Ishikawa (cell line): ENCODE measurements around the gene NCK1.

ENCODE experiments used
- CEBPB ChIP-seq: IDR thresholded peaks from 2 replicates; pipeline ENCODE4 v1.6.1; 2012
- CREB1 ChIP-seq: IDR thresholded peaks from 2 replicates; pipeline ENCODE4 v1.6.1; 2012; ENCODE audit warnings: low read depth
- EGR1 ChIP-seq: IDR thresholded peaks from 2 replicates; pipeline ENCODE4 v1.6.1; 2012
- EP300 ChIP-seq: IDR thresholded peaks from 2 replicates; pipeline ENCODE4 v1.6.1; 2012; ENCODE audit warnings: borderline replicate concordance
- FOXM1 ChIP-seq: IDR thresholded peaks from 2 replicates; pipeline ENCODE4 v1.6.1; 2012; ENCODE audit warnings: low read depth, borderline replicate concordance
- NFIC ChIP-seq: IDR thresholded peaks from 2 replicates; pipeline ENCODE4 v1.6.1; 2012
- RAD21 ChIP-seq: IDR thresholded peaks from 2 replicates; pipeline ENCODE4 v1.6.1; 2012; ENCODE audit warnings: low read depth
- REST ChIP-seq: IDR thresholded peaks from 2 replicates; pipeline ENCODE4 v1.6.1; 2012; ENCODE audit warnings: low read depth, mild to moderate bottlenecking
- TAF1 ChIP-seq: IDR thresholded peaks from 2 replicates; pipeline ENCODE4 v1.6.1; 2012; ENCODE audit warnings: low read depth, mild to moderate bottlenecking
- TCF12 ChIP-seq: IDR thresholded peaks from 2 replicates; pipeline ENCODE4 v1.6.1; 2012; ENCODE audit warnings: low read depth
- TEAD4 ChIP-seq: IDR thresholded peaks from 2 replicates; pipeline ENCODE4 v1.6.1; 2012
- YY1 ChIP-seq: IDR thresholded peaks from 2 replicates; pipeline ENCODE4 v1.6.1; 2012; ENCODE audit warnings: low read depth
- ZBTB7A ChIP-seq: IDR thresholded peaks from 2 replicates; pipeline ENCODE4 v1.6.1; 2012; ENCODE audit warnings: low read depth
- TF ChIP-seq, protein P1 (sequence below): IDR thresholded peaks from 2 replicates; pipeline ENCODE4 v1.6.1; 2012
- TF ChIP-seq, protein P2 (sequence below): IDR thresholded peaks from 2 replicates; pipeline ENCODE4 v1.6.1; 2012

Gene NCK1

GRCh38 chr3:136860541-136860940 lies 1.5 kb upstream of the NCK1 start:
- TF ChIP-seq TEAD4 (no peak), TAF1 (no peak), YY1 (no peak), EP300 (no peak)

DNA sequence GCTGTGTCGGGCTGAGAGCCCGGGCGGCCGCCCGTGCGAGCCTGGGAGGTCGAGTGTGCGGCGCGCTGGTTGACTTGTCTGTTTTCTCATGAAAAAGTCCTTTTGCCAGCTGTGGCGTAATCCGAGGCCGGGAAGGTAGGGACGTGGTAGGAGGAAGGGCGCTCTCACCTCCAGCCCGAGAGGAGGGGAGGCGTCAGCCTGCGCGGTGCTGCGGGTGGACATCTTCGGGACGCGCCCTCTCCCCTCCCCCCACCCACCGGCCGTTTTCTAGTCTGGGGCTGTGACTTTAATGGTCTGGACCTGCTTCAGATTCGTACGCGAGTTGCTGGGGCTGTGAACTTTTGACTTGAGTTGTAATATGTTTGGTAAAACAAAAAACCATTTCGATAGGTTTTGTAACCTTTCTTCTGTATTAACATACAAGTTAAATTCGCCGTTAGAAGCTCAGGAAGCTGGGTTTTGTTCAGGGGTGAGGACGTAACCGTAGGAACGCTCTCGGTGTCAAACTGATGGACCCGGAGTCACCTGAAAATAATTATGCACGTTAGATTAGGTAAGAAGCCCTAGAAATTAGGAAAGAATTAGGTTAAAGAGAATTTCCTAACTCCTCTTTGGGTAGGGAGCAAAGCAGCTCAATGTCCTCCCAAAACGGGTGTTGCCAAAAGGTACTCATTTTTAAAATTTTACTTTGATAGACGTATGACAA lies 762 bp downstream of the NCK1 start:
- no peak for TF ChIP-seq RAD21
- TF ChIP-seq CEBPB: peak; percentile 58; the same call in 1 of the 2 replicates
- peak; percentile 29; the same call in 1 of the 2 replicates for TF ChIP-seq YY1
- no peak for TF ChIP-seq CREB1

DNA sequence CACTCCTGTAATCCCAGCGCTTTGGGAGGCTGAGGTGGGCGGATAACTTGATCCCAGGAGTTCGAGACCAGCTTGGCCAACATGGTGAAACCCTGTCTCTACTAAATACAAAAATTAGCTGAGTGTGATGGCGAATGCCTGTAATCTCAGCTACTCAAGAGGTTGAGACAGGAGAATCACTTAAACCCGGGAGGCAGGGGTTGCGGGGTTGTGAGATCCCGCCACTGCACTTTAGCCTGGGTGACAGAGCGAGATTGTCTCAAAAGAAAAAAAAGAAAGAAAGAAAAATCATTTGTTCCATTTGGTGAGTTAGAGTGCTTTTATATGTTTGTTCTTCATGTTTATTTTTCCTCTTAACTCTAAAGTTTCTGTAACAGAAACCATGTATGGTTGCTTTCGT lies 7.3 kb downstream of the NCK1 start:
- TF ChIP-seq NFIC: no peak
- TF ChIP-seq, protein P1, sequence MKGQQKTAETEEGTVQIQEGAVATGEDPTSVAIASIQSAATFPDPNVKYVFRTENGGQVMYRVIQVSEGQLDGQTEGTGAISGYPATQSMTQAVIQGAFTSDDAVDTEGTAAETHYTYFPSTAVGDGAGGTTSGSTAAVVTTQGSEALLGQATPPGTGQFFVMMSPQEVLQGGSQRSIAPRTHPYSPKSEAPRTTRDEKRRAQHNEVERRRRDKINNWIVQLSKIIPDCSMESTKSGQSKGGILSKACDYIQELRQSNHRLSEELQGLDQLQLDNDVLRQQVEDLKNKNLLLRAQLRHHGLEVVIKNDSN: no peak
- TF ChIP-seq CREB1: no peak
- no peak for TF ChIP-seq YY1
- TF ChIP-seq REST: no peak
- no peak for TF ChIP-seq FOXM1
- TF ChIP-seq CEBPB: no peak
- TF ChIP-seq ZBTB7A: no peak
- no peak for TF ChIP-seq TEAD4
- TF ChIP-seq RAD21: no peak
- TF ChIP-seq EGR1: no peak
- no peak for TF ChIP-seq TAF1
- TF ChIP-seq TCF12: no peak
- TF ChIP-seq, protein P2, sequence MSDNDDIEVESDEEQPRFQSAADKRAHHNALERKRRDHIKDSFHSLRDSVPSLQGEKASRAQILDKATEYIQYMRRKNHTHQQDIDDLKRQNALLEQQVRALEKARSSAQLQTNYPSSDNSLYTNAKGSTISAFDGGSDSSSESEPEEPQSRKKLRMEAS: no peak
- TF ChIP-seq EP300: no peak

GRCh38 chr3:136882571-136882970 lies 20.6 kb downstream of the NCK1 start:
- TF ChIP-seq CREB1 (no peak), REST (no peak)
- TF ChIP-seq, protein P1: peak; percentile 86

DNA sequence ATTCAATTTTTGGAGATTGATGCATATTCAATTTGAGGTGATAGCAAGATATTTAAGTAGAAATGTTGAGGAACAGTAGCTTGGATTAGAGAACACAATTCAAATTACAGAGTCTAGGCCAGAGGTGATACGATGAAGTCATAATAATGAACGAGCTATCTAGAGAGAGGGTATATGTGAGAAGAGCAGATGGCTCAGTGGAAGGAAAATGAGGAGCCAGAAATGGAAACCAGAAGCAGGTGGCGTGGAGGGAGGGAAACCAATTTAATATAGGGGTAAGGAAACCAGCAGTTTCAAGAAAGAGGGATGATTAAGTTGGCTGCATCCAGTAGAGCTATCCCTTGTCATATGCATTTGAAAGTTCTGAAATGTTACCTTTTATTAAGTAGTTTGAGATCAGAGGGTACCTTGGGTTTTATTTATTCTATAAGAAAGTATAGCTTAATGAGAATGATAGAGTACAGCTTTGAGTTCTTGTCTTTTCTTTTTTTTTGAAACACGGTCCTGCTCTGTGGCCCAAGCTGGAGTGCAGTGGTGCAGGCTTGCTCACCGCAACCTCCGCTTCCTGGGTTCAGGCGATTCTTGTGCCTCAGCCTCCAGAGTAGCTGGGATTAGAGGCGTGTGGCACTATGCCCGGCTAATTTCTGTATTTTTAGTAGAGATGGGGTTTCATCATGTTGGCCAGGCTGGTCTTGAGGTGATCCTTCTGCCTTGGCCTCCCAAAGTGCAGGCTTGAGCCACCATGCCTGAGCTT lies 22.1 kb downstream of the NCK1 start:
- TF ChIP-seq TEAD4 (no peak), REST (no peak), TAF1 (no peak), CREB1 (no peak), ZBTB7A (no peak), RAD21 (no peak), EP300 (no peak), CEBPB (no peak), EGR1 (no peak), TCF12 (no peak), NFIC (no peak), YY1 (no peak), FOXM1 (no peak)
- TF ChIP-seq, protein P1: no peak
- TF ChIP-seq, protein P2: no peak
